ENCODE results near the gene AHDC1. TPM values are rescaled to one million over a fixed set of nuclear protein-coding genes. Genes with fewer than 3 reads are reported as not detected.

The AHDC1 gene
- total RNA-seq, 1 donor from 2014 or later = 7.0 TPM

DNA sequence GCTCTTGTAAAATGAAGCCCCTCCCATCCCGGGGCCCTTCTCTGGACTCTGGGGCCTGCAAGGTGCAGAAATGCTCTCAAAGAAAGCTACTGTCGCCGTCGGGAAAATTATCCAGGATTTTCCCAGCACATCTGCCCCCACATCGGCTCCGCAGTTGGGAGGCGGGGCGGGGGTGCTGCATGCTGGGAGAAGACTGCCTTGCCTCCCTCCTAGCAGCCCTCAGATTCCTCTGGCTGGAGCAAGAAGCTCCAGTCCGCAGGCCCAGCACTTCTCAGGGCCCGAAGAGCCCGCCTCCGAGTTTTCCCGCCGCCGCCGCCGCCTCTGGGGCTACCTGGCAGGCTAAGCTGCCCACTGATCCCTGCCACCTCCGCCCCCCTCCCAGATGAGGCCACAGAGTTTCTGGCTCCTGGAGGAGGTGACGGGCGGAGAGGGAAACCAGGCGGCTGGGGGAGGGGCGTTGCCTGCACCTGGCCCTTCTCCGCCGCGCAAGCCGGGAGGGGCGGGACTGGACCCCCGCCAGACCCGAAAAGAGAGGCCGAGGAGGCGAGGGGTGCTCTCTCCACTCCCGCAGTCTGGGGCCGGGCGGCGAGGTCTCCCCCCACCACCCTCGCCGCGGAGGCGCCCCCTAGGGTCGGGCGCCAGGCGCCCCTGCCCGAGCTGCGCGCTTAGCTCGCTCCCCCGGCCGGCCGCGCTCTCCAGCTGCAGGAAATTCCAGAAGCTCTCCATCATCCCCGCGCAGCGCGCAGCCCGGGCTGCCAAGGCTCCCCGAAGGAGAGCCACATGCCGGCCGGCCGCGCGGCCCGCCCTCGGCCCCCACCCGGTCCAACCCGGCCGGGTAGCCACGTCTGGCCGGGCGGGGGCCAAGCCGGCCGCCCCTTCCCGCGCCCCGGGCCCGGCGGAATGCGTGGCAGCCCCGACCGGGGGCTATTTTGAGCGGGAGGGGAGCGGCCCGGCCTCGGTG is 28.8 kb downstream of the AHDC1 start:
- Mint-ChIP-seq H3K36me3 (peaks cover 5% of the 10 kb centered on the region), H3K4me1 (peaks cover 66% of the 10 kb centered on the region), H3K4me3 (peak overlapping the region; percentile 56), H3K27ac (no peak overlapping the region), H3K9me3 (no peaks in the 10 kb centered on the region), H3K27me3 (ENCODE audit: insufficient read depth, low read depth) (no peaks in the 10 kb centered on the region)
- DNase-seq (ENCODE audit: low spot score) = peak; percentile 94
- peak overlapping the region; percentile 43 for H3K4me3 ChIP-seq
- H3K9ac ChIP-seq = no peak overlapping the region
- no peaks in the 10 kb centered on the region for H3K36me3 ChIP-seq
- H3K9me3 ChIP-seq (ENCODE audit: low read depth) = no peaks in the 10 kb centered on the region
- H3K27ac ChIP-seq = peak overlapping the region; percentile 96
- peaks cover 94% of the 10 kb centered on the region for H3K79me2 ChIP-seq (ENCODE audit: low read depth)
- peaks cover 65% of the 10 kb centered on the region for H3K4me1 ChIP-seq
- peaks cover 91% of the 10 kb centered on the region for H3F3A ChIP-seq (ENCODE audit: low read depth)
- no peaks in the 10 kb centered on the region for H3K27me3 ChIP-seq
- H3K4me2 ChIP-seq = peak overlapping the region; percentile 76
- H2AFZ ChIP-seq (replicated peaks) = no peak overlapping the region
- no peak for TF ChIP-seq EZH2phosphoT487 (IDR thresholded peaks at IDR 0.05)
- no peak for TF ChIP-seq EZH2 (IDR thresholded peaks at IDR 0.05)
- TF ChIP-seq, protein P1, sequence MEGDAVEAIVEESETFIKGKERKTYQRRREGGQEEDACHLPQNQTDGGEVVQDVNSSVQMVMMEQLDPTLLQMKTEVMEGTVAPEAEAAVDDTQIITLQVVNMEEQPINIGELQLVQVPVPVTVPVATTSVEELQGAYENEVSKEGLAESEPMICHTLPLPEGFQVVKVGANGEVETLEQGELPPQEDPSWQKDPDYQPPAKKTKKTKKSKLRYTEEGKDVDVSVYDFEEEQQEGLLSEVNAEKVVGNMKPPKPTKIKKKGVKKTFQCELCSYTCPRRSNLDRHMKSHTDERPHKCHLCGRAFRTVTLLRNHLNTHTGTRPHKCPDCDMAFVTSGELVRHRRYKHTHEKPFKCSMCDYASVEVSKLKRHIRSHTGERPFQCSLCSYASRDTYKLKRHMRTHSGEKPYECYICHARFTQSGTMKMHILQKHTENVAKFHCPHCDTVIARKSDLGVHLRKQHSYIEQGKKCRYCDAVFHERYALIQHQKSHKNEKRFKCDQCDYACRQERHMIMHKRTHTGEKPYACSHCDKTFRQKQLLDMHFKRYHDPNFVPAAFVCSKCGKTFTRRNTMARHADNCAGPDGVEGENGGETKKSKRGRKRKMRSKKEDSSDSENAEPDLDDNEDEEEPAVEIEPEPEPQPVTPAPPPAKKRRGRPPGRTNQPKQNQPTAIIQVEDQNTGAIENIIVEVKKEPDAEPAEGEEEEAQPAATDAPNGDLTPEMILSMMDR (IDR thresholded peaks at IDR 0.05) = peak; percentile 65
- H4K20me1 ChIP-seq (ENCODE audit: low read depth) = peaks cover 89% of the 10 kb centered on the region

DNA sequence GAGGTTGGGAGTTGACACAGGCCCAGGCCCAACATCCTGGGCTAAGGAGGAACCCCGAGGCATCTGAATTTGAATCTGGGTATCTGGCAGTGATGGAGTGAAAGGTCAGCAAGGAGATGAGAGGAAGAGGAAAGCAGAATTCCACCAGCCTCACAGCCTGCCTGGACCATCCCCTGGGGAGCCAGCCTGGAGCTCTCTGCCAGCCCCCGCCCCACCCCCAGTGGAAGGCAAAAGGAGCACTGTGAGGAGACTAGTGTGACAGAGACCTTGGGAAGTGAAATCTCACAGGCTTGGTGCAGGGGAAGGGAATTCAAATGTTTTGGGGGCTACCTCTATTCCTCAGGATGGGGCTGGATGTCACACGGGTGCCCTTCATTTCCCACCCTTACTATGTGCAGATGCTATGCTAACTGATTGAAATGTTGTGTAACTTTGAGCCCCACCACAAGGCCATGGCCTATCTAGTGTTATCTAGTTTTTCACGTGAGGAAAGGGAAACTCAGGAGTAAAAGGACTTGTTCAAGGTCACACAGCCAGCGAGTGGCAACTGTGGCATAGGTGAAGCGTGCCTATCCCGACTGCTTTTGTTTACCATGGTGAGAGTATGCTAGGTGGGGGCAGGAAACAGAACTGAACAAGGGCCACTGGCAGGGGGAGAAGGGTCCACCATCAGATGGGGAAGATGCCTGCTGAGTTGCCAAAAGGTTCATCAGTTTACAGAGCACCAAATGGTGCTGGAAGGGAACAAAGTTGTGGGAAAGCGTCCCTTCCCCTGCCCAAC is 29.8 kb downstream of the AHDC1 start:
- H4K20me1 ChIP-seq (ENCODE audit: low read depth) = peaks cover 88% of the 10 kb centered on the region
- no peaks in the 10 kb centered on the region for H3K9me3 ChIP-seq (ENCODE audit: low read depth)
- peak overlapping the region; percentile 43 for H3K4me3 ChIP-seq
- H2AFZ ChIP-seq (replicated peaks) = no peak overlapping the region
- no peaks in the 10 kb centered on the region for H3K36me3 ChIP-seq
- peaks cover 75% of the 10 kb centered on the region for H3K4me1 ChIP-seq
- TF ChIP-seq EZH2 (IDR thresholded peaks at IDR 0.05) (no peak), EZH2phosphoT487 (IDR thresholded peaks at IDR 0.05) (no peak)
- TF ChIP-seq, protein P1 (IDR thresholded peaks at IDR 0.05) = no peak
- peaks cover 95% of the 10 kb centered on the region for H3F3A ChIP-seq (ENCODE audit: low read depth)
- Mint-ChIP-seq H3K27ac (peak overlapping the region; percentile 95), H3K36me3 (peaks cover 2% of the 10 kb centered on the region), H3K4me3 (peak overlapping the region; percentile 56), H3K4me1 (peaks cover 70% of the 10 kb centered on the region), H3K27me3 (ENCODE audit: insufficient read depth, low read depth) (peaks cover 2% of the 10 kb centered on the region), H3K9me3 (no peaks in the 10 kb centered on the region)
- H3K27ac ChIP-seq = peak overlapping the region; percentile 96
- H3K4me2 ChIP-seq = peak overlapping the region; percentile 76
- no peaks in the 10 kb centered on the region for H3K27me3 ChIP-seq
- no peak overlapping the region for H3K9ac ChIP-seq
- peaks cover 94% of the 10 kb centered on the region for H3K79me2 ChIP-seq (ENCODE audit: low read depth)
- no peak for DNase-seq (ENCODE audit: low spot score)

DNA sequence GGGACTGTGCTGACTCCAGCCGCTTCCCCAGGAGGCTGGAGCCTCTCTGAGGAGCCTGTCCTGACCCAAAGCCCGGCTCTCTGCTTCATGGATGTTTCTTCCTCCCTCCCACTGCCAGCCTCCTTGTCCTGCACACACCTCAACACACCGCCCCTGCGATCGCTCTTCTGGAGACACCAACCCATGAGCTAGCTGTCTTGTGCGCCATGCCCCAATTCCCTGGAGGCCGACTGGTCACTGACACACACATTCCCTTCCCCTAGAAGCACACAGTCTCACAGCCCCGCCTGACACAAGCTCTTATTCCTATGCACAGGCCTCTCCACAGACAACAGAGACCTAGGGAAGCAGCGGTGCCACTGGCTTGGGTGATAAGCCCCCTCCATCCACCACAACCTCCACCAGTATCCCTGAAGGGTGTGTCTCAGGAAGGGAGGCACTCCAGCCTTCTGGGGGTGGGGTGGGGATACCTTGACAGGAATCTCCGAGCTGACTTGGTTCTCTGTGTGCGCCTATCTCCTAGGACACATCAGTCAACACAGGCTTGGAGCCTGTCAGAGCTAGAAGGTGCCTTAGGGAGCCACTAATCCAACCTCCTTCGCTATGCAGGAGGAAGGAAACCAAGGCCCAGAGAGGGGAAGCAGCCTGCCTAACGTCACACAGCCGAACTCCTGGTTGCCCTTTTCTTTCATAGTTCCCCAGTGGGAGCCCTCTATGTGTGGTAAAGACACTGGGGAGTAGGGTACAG is 31.1 kb downstream of the AHDC1 start:
- Histone ChIP-seq H3K79me2 (ENCODE audit: low read depth) (peaks cover 92% of the 10 kb centered on the region), H3K9ac (no peak overlapping the region)

More for the DNA sequence above, 31.1 kb downstream of the AHDC1 start:
- Mint-ChIP-seq H3K4me3 (peak overlapping the region; percentile 78), H3K36me3 (no peaks in the 10 kb centered on the region), H3K27me3 (ENCODE audit: insufficient read depth, low read depth) (peaks cover 2% of the 10 kb centered on the region), H3K4me1 (peaks cover 77% of the 10 kb centered on the region), H3K9me3 (no peaks in the 10 kb centered on the region), H3K27ac (peak overlapping the region; percentile 95)
- TF ChIP-seq EZH2phosphoT487 (IDR thresholded peaks at IDR 0.05) = no peak
- TF ChIP-seq EZH2 (IDR thresholded peaks at IDR 0.05) = no peak
- TF ChIP-seq, protein P1 (IDR thresholded peaks at IDR 0.05) = no peak
- Histone ChIP-seq H3K4me1 (peaks cover 82% of the 10 kb centered on the region), H4K20me1 (ENCODE audit: low read depth) (peaks cover 86% of the 10 kb centered on the region), H3K27me3 (no peaks in the 10 kb centered on the region), H3F3A (ENCODE audit: low read depth) (peaks cover 100% of the 10 kb centered on the region), H3K4me3 (peak overlapping the region; percentile 36), H3K9me3 (ENCODE audit: low read depth) (no peaks in the 10 kb centered on the region), H3K27ac (peak overlapping the region; percentile 91), H3K4me2 (peak overlapping the region; percentile 76), H2AFZ (replicated peaks) (no peak overlapping the region), H3K36me3 (no peaks in the 10 kb centered on the region)
- peak; percentile 65 for DNase-seq (ENCODE audit: low spot score)

All from neural progenitor cell (in vitro differentiated cells).